B cell (primary cell): Measurements from ENCODE around the gene WASL. TPM values are rescaled to one million over a fixed set of nuclear protein-coding genes. Genes with fewer than 3 reads are reported as not detected.

ENCODE experiments used
- ATAC-seq: fragments of 200-7000 bp; cut with Tn5 transposase; one replicate; pipeline ENCODE4 v1.10.0; 2021; ENCODE audit warnings: low read depth, mild to moderate bottlenecking, moderate number of reproducible peaks, moderate library complexity
- CTCF ChIA-PET: fragments of 350-600 bp; sonication (Branson Sonifier 250); formaldehyde crosslinking; loops from one replicate; lab custom pipeline; 2021; ENCODE audit warnings: antibody characterized with exemption, inconsistent platforms; lab: Charles Lee
- POLR2A ChIA-PET: fragments of 350-600 bp; sonication (Branson Sonifier 250); formaldehyde crosslinking; loops from one replicate; lab custom pipeline; 2021; ENCODE audit warnings: antibody characterized with exemption; lab: Charles Lee
- DNase-seq: peaks from one replicate; pipeline ENCODE4 v3.0.0; 2013
- H2AFZ ChIP-seq: 2 replicates; pipeline ENCODE4 v1.6.1; 2012; ENCODE audit warnings: mild to moderate bottlenecking, low read depth, low read length; ENCODE audit not compliant: insufficient read depth, poor library complexity, severe bottlenecking
- H3K27ac ChIP-seq, 2 donors: 1 replicate in 1 of 2; 2 replicates in 1 of 2; pipeline ENCODE4 v1.5.1; 2012 to 2013; ENCODE audit warnings: low read length in 2 of 2, mild to moderate bottlenecking in 2 of 2, moderate library complexity in 1 of 2
- H3K27me3 ChIP-seq, 4 experiments: fragments of 200-600 bp in 1 of 4; sonication (generic) in 1 of 4; replicated peaks in 1 of 4; 1 replicate in 2 of 4; 2 replicates in 2 of 4; pipeline versions ENCODE4 v1.6.1 to v1.7.0; 2013 to 2016; ENCODE audit warnings: low read length in 3 of 4, mild to moderate bottlenecking in 2 of 4, mixed read lengths in 1 of 4, moderate library complexity in 1 of 4; ENCODE audit not compliant: insufficient read depth in 4 of 4, control insufficient read depth in 3 of 4; ENCODE audit errors: control extremely low read depth in 1 of 4
- H3K36me3 ChIP-seq, 2 experiments: replicated peaks in 1 of 2; 1 replicate in 1 of 2; 2 replicates in 1 of 2; pipeline versions ENCODE4 v1.6.1 to v1.7.1; 2013; ENCODE audit warnings: low read length in 1 of 2; ENCODE audit not compliant: insufficient read depth in 2 of 2, control insufficient read depth in 1 of 2; ENCODE audit errors: control extremely low read depth in 1 of 2, extremely low read depth in 1 of 2
- H3K4me1 ChIP-seq, 2 donors: fragments of 200-600 bp in 1 of 2; sonication (generic) in 1 of 2; 1 replicate in 1 of 2; 2 replicates in 1 of 2; pipeline versions ENCODE4 v1.5.1 to v1.6.1; 2013 to 2017; ENCODE audit warnings: low read length in 2 of 2; ENCODE audit not compliant: control insufficient read depth in 2 of 2, insufficient read depth in 2 of 2
- H3K4me2 ChIP-seq: replicated peaks from 2 replicates; pipeline ENCODE3; 2012; ENCODE audit warnings: mild to moderate bottlenecking, low read depth, low read length; ENCODE audit not compliant: poor library complexity, severe bottlenecking
- H3K4me3 ChIP-seq, 5 experiments: fragments of 200-600 bp in 1 of 5; sonication (generic) in 1 of 5; 1 replicate in 3 of 5; 2 replicates in 2 of 5; pipeline versions ENCODE4 v1.5.1 to v1.7.0; 2011 to 2016; ENCODE audit warnings: low read length in 4 of 5, mild to moderate bottlenecking in 4 of 5, low read depth in 2 of 5, control low read depth in 1 of 5, moderate library complexity in 1 of 5; ENCODE audit not compliant: insufficient read depth in 1 of 5; ENCODE audit errors: control extremely low read depth in 1 of 5, extremely low read depth in 1 of 5
- H3K79me2 ChIP-seq: fragments of 200-600 bp; sonication (generic); one replicate; pipeline ENCODE4 v1.6.0; 2016; ENCODE audit warnings: low read length; ENCODE audit not compliant: control insufficient read depth, insufficient read depth
- H3K9ac ChIP-seq: fragments of 200-600 bp; sonication (generic); 2 replicates; pipeline ENCODE4 v1.6.1; 2017; ENCODE audit warnings: mild to moderate bottlenecking, low read length, moderate library complexity
- H3K9me3 ChIP-seq, 3 donors: one replicate each; pipeline versions ENCODE4 v1.6.1 to v1.7.1; 2013; ENCODE audit warnings: low read length in 2 of 3; ENCODE audit not compliant: control insufficient read depth in 2 of 3, insufficient read depth in 1 of 3; ENCODE audit errors: control extremely low read depth in 1 of 3
- H4K20me1 ChIP-seq: 2 replicates; pipeline ENCODE4 v1.6.0; 2012; ENCODE audit warnings: mild to moderate bottlenecking, low read length; ENCODE audit not compliant: insufficient read depth, control insufficient read depth, poor library complexity, severe bottlenecking
- H3K27ac Mint-ChIP-seq: one replicate; pipeline ENCODE4 v1.8.0; 2021; ENCODE audit warnings: mixed read lengths
- H3K27me3 Mint-ChIP-seq: one replicate; pipeline ENCODE4 v1.8.0; 2021; ENCODE audit warnings: mixed read lengths
- H3K4me1 Mint-ChIP-seq: one replicate; pipeline ENCODE4 v1.8.0; 2021; ENCODE audit warnings: mixed read lengths
- H3K4me3 Mint-ChIP-seq: one replicate; pipeline ENCODE4 v1.8.0; 2021; ENCODE audit warnings: mixed read lengths
- H3K9me3 Mint-ChIP-seq: one replicate; pipeline ENCODE4 v1.8.0; 2022; ENCODE audit warnings: mixed read lengths; ENCODE audit not compliant: insufficient read depth
- CTCF ChIP-seq: fragments of 200-600 bp; IDR thresholded peaks from one replicate; pipeline ENCODE4 v1.8.0; 2022; ENCODE audit warnings: antibody characterized with exemption, mild to moderate bottlenecking
- EZH2 ChIP-seq: IDR thresholded peaks from 2 replicates; pipeline ENCODE4 v1.6.1; 2012; ENCODE audit warnings: borderline replicate concordance, low read depth, mild to moderate bottlenecking, moderate library complexity, low read length; ENCODE audit not compliant: insufficient read depth, poor library complexity, severe bottlenecking
- WGBS: methylation state at CpG from one replicate; pipeline ENCODE4 v1.1.5; 2013; ENCODE audit warnings: missing lambda C conversion rate; ENCODE audit not compliant: insufficient coverage; 5-methylcytosine and 5-hydroxymethylcytosine counted together
- intact Hi-C: fragments of 100-400 bp; cut with micrococcal nuclease; formaldehyde crosslinking; loops from one replicate; pipeline ENCODE4 v1.10.0; 2022
- polyA plus RNA-seq: library from polyadenylated mRNA; depleted of rRNA; stranded (reverse); fragments of >200 nt; gene quantifications from 2 replicates; pipeline ENCODE4 v1.2.3, GENCODE V29; 2012
- total RNA-seq, 2 donors: library from RNA; stranded (reverse); fragments of 120-200 nt in 1 of 2; gene quantifications; 1 replicate in 1 of 2; 2 replicates in 1 of 2; pipeline versions ENCODE4 v1.2.3 to v1.2.4, GENCODE V29; 2013 to 2022

Gene WASL
- total and polyA plus RNA-seq, 2 donors (not counting 1 experiment from before 2014, with no cell fraction given): 1.8 to 10.4 TPM

GRCh38 chr7:123653162-123653561 lies 95.6 kb downstream of the WASL start:
- no peaks in the 10 kb centered on the region for H3K79me2 ChIP-seq
- no peak overlapping the region for H2AFZ ChIP-seq
- no peaks in the 10 kb centered on the region for H3K27me3 ChIP-seq
- Mint-ChIP-seq H3K27me3 (peaks cover 25% of the 10 kb centered on the region), H3K27ac (no peak overlapping the region), H3K4me3 (no peak overlapping the region), H3K4me1 (no peaks in the 10 kb centered on the region), H3K9me3 (no peaks in the 10 kb centered on the region)
- DNase-seq (no peak), ATAC-seq (no peak)
- H3K36me3 ChIP-seq: no peaks in the 10 kb centered on the region
- H3K9ac ChIP-seq: no peak overlapping the region
- no peak overlapping the region for H3K4me3 ChIP-seq
- TF ChIP-seq CTCF (no peak), EZH2 (no peak)
- H4K20me1 ChIP-seq: no peaks in the 10 kb centered on the region
- ChIA-PET POLR2A (no interaction called here), CTCF (no interaction called here)
- 95% methylated on average over 4 of the region's 6 CpGs for WGBS
- intact Hi-C loops: no loop called here
- H3K4me2 ChIP-seq: no peak overlapping the region
- no peak overlapping the region for H3K27ac ChIP-seq
- H3K9me3 ChIP-seq: no peaks in the 10 kb centered on the region
- no peaks in the 10 kb centered on the region for H3K4me1 ChIP-seq

- H3K27ac Mint-ChIP-seq: no peak overlapping the region
- Histone ChIP-seq H2AFZ (no peak overlapping the region), H4K20me1 (no peaks in the 10 kb centered on the region), H3K9me3 (no peaks in the 10 kb centered on the region), H3K36me3 (no peaks in the 10 kb centered on the region), H3K4me2 (no peak overlapping the region), H3K9ac (no peak overlapping the region), H3K4me3 (no peak overlapping the region), H3K4me1 (no peaks in the 10 kb centered on the region), H3K27me3 (no peaks in the 10 kb centered on the region), H3K27ac (no peak overlapping the region), H3K79me2 (no peaks in the 10 kb centered on the region)
- no peak for TF ChIP-seq CTCF
- no peak for TF ChIP-seq EZH2
- H3K4me1 Mint-ChIP-seq: no peaks in the 10 kb centered on the region
- intact Hi-C loops: no loop called here
- no peak overlapping the region for H3K4me3 Mint-ChIP-seq
- H3K27me3 Mint-ChIP-seq: peaks cover 29% of the 10 kb centered on the region
- ChIA-PET CTCF (no interaction called here), POLR2A (no interaction called here)
- no peaks in the 10 kb centered on the region for H3K9me3 Mint-ChIP-seq
- DNase-seq: no peak
- WGBS: no CpG with 5 or more reads among the region's 1 CpG
- no peak for ATAC-seq
Observed at GRCh38 chr7:123652406-123652805, 96.4 kb downstream of the WASL start.
